HG03139 (cell line): ENCODE results near the gene DTYMK.
"Not testable (repeated sequence)": the region's sequence is repeated elsewhere in the genome, so short reads cannot be mapped to it uniquely, and the experiment has no call there.

Source experiments
- ATAC-seq: cut with Tn5 transposase; IDR thresholded peaks from one replicate; pipeline ENCODE4 v1.9.1; 2021; ENCODE audit not compliant: unreplicated experiment

Gene DTYMK

DNA sequence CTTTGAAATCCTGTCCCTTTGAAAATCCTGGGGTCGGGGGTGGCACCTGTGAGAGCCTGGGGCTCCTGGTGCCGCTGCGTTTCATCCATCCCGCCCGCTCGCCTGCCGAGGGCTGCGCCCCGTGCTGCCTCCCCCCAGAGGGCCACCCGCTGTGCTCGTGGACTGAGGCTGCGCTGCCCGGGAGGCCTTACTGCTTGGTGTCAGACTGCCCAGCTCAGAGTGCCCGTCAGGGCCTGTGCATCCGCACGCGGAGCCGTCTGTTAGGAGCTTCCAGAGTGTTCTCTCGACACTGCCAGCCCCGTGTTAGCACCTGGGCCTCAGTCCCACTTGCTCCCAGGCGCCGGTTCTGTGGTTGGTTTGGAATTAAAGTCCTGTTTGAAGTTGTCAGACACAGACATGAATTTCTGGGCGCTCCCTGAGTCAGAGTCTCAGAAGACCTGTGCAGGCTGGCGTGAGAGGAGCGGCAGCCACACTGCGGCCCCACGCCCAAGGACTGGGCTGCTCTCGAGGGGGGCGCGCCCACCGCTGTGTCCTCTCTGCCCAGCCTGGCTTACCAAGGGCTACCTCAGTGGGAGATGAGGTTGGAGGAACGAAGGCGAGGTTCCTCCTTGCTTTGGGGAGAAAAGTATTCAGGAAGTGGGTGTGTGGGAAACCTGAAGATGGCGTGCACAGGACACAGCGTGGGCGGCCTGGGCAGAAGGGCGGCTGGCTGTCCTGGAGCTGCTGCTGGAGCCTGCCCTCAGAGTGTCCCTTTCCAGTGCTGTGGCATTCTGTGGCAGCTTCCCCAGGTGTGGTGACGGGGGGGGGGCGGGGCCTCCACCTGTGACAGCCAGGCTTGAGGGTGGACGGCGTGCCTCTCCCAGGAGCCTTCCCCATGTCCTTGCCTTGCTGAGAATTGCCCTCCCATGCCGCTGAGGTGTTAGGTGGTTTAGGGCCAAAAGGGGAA lies 14.1 kb downstream of the DTYMK start:
- ATAC-seq: no peak

DNA sequence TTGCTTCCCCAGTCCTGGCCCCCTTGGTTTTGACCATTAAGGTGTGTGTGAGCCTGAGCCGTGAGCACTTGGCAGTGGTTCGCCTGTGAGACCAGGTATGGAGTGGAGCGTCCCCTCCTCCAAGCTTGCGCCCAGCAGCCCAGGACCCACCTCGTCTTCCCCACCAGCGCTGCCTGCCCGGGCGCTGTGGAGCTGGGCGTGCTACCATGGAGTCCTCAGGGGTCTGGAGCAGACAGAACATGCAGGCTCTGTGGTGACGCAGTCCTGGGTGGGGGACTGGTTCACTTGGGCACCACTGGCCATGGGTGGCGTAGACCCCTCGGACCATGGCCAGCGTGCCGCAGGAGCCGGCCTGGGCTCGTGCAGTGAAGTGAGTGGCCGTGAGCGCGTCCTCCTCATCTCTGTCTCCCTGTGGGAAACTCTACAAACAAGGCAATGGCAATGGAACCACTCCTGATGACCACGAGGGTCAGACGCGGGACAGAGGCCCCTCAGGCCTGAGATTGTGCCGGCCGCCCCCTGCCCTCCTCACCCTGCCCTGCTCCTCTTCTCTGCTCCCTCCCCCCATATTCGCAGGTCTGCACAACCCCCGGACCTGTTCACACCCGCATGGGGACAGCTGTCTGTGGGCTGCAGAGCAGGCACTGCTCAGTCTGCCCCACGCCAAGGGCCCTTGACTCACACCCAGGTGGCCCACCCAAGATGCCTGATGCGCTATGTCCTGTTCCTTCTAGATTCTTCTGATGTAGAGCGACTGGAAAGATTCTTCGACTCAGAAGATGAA lies 15.0 kb downstream of the DTYMK start:
- no peak for ATAC-seq

DNA sequence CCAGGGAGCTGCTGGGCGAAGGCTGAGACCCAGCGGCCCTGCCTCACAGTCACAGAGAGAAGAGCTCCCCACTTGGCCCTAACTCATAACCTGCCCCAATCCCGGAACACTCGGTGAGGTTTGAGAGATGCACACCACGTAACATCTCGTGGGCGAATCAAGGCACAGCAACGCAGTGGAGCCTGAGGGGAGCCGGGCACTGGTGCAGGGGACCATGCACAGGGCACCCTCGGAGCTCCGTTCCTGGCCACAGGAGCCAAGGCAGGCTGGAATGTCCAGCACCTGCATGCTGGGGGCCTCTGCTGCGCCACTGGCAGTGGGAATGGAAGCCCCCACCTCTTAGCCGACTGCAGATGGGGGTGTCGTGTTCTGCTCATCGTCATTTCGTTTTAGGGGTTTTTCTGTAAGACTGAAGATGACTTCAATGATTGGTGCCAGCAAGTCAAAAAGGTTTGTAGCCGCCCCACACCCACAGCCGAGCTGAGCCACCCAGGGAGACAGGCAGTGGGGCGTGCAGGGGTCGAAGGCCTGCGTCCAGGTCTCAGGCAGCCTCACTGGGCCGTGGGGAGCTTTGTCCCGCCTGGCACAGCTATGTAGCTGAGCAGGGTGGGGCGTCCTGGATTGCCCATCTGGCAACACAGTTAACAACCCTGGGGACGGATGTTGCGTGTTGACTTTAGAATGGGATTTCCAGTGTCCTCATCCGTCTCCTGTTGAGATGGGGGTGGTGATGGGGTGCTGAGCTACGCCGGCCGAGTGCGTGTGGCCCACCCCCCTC lies 16.1 kb downstream of the DTYMK start:
- no peak for ATAC-seq

DNA sequence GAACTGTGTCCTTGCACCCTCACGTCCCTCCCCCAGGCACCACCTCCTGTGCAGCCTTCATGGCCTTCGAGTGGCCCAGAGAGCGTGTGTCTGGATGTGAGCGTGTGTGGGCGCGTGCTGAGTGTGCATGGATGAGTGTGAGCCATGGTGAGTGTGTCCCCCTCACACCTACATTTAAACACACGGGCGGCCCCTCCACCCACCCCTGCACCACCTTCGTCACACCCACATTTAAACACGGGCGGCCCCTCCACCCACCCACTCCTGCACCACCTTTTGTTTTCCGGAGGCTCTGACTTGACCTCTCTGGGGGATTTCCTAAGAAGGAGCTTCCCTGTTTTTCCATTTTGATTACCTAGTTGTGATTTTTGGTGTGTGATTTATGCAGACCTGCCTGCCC lies 17.8 kb downstream of the DTYMK start:
- no peak for ATAC-seq

DNA sequence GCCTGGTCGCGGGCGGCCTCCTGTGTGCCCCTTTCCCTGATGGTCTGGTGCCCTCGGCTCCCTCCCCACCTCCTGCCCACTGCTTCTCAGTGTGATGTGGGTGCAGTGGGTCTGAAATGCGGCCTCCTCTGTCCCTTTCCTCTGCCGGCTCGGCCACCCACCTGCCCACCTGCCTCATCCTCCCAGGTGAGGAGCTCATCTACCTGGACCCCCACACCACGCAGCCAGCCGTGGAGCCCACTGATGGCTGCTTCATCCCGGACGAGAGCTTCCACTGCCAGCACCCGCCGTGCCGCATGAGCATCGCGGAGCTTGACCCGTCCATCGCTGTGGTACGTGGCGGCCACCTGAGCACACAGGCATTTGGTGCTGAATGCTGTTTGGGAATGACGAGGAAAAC lies 18.3 kb downstream of the DTYMK start:
- no peak for ATAC-seq

DNA sequence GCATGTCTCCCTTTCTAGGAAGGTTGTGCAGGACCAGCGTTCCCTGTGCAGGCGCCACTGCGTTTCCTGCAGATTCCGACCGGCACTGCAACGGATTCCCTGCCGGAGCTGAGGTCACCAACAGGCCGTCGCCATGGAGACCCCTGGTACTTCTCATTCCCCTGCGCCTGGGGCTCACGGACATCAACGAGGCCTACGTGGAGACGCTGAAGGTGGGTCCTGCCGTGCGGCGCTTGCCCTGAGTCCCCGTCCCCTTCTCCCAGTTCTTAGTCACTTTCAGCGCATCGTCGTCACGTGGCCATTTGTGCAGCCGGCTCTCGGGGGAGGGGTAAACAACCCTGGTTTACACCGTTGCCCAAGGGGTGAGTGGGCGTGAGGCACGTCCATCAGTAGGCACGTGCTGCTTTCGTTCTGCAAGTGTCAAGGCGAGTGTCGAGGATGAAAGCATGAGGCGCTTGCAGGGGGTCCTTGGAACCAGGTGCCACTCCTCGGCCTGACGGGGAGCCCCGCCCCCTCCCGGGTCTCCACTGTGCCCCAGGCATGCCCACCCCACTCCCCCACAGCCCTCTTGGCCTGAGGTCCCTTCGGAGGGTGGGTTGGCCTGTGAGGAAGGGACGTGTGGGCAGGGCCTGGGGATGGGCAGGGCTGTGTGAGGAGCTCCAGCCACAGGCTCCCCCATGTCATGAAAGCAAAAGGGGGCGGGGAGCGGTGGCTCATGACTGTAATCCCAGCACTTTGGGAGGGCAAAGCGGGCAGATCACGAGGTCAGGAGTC lies 19.8 kb downstream of the DTYMK start:
- no peak for ATAC-seq

DNA sequence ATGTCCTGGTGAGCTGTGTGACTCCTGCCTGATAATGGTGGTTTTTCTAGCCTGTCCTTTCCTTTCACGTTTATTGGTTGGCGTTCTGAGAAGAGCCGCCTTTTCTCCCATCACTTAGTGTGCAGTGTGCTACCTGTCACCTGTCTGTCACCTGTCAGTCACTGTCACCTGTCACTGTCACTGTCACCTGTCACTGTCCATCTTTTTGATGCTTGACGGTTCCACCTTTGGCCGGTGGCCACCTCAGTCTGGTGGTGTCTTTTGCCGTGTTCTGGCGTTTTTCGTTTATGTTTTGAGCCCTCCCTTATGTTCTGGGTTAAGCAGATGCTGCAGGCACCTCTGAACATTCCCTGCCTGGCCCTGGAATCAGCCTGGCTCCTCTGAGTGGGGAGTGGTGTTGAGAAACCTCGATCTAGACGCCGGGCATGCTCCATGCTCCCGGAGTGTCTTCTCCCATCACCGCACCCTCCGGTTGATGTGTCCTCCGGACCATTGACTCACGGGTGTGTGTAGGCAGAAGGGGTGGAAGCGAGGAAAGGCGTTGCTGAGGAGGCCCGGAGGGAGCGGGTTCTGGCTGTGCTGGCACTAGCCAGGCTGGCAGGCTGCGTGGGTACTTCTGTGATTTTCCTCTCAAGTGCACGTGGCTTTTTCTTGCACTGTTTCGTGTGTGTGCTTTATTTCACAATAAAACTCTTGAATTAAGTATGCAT lies 20.7 kb downstream of the DTYMK start:
- no peak for ATAC-seq

DNA sequence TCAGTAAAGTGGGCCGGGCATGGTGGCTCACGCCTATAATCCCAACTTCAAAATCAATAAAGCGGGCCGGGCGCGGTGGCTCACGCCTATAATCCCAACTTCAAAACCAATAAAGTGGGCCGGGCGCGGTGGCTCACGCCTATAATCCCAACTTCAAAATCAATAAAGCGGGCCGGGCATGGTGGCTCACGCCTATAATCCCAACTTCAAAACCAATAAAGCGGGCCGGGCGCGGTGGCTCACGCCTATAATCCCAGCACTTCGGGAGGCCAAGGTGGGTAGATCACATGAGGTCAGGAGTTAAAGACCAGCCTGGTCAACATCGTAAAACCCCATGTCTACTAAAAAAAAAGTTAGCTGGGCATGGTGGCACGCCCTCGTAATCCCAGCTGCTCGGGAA lies 23.9 kb downstream of the DTYMK start:
- ATAC-seq: not testable (repeated sequence)

DNA sequence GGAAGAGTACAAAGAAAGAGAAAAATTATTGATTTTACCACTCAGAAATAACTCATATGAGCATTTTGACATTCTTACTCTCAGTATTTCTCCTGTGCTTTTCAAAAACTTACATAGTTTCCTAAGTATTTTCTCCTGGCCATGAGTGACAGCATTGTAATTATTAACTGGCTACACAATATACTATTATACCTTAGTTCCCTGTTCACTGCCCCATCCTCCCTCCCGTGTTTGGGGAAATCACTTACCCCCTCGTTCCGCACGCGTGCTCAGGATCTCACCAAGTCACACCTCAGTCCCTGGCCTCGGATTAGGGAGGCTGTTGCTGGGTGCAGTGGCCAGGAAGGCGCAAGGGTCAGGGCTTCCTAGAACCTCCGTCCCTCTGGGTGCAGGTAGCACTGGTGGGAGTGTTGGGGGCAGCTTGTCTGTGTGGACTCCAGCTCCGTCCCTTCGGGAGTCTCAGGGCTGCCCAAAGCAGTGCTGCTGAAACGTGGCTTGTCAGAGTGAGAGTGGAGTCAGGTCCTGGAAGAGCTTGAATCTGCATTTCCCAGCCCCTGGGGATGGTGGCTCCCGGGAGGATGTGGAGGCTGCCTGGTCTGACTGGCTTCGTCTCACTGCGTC lies 25.9 kb downstream of the DTYMK start:
- no peak for ATAC-seq

DNA sequence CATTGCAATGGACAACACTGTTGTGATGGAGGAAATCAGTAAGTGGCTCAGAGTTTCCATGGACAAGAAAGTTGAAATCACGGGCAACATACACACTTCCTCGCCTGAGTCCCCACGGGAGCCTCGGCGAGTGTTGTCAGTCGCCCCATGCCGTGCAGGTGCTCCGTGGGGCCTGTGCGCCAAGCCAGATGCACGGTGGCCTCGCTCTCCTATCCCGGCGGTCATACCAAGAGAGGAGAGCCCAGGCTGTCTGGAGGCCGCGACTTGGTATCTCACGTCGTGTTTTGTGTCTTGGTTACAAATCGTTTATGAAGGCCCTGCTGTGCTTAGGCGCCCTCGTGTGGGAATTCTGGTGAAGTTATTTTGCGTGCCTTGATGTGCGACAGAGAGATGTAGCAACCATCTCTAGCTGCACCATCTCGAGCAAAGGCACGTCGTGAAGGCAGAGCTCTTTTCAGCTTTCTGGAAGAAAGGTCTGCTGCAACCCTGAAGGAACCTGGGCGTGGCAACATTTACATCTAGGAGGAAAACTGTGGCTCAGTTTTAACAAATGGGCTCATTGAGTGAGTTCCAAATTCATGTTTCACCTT lies 27.4 kb downstream of the DTYMK start:
- no peak for ATAC-seq

DNA sequence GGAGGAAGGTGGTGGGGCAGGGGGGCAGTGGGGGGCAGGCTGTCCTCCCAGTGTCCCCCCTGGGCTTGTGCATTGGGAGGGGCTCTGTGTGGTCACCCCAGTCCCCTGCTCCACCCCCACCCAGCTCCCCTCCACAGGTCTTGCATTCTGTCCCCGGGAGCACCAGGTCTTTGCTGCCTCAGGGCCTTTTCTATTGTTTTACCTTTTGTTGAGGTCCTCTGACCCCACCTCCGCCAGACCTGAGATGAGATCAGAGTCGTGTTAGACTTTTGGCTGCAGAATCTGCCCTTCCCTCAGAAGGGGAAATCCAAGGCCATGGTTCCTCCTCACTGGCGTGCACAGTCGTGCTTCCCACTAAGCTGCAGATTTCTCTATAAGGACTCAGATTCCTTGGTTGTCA lies 28.3 kb downstream of the DTYMK start:
- ATAC-seq: no peak

DNA sequence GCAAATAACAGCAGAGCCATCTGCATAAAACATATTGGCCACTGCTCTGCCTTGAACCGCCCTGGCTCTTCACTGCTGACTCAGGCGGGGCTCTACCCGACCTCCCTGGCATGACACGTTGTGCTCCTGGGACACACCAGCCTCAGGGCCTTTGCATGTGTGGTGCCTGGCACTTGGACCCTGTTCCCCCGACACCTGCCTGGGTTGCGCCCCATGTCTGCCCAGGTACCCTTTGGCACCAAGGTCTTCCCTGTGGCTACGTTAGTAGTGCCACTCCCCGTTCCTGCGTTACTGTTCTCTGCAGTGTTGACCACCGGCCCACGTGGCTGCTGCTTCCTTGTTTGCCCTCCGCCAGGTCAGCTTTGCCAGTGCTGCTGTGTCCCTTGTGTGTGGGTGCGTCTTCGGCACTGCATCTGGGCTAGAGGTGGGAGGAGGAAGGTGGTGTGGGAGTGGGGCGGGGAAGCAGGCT lies 28.8 kb downstream of the DTYMK start:
- ATAC-seq: no peak

DNA sequence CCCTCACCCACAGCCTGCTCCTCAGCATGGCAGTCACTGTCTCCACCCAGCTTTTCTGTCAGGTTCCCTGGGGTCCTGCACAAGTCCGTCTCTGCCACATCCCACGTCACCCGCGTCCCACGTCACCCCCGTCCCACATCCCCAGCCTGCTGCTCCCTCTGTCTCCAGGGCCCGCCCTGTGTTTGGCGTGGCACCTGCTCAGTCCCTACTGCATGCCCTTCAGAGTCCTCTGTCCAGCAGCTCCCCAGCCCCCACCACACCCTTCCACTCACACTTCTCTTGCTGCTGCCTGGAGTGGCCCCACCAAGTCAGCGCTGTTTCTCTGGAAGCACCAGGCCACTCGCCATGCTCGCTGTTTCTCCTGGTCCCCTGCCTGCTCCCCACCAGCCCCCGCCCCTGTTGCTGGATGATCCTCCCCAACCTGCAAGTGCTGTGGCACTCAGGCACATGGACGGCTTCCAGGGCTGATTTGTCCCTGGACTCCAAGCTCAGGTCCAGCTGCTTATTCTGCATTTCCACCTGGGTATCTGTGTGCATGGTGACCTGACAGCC lies 30.3 kb downstream of the DTYMK start:
- no peak for ATAC-seq

DNA sequence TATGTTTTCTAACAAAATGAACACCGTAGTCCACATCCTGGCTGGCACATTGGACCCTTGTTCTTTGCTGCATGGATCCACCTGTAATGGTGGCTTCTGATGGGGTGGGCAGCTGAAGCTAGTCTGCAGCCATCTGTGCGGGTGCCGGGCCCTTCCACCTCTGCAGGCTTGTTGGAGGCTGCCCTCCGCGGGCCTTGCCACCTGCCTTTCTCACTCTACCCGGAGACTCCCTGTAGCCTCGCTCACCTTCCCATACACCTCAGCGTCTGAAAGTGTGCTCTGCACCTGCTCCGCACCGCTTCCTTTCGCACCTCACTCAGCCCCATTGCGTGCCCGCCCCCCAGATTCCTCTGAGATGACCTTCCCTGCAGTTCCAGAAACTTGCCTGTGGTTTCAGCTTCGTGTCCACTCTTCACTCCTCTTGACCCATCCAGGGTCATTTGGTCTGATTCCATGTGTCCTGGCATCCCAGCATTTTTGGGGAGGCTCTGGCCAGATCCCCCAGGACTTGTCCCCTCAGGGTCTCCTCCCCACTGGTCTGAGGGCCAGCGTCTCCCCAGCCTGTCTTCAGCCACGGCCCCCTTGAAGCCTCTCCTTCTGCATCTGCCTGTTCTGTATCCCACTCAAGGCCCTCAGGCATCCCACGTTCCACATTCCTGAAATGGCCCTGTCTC lies 31.0 kb downstream of the DTYMK start:
- ATAC-seq: no peak

DNA sequence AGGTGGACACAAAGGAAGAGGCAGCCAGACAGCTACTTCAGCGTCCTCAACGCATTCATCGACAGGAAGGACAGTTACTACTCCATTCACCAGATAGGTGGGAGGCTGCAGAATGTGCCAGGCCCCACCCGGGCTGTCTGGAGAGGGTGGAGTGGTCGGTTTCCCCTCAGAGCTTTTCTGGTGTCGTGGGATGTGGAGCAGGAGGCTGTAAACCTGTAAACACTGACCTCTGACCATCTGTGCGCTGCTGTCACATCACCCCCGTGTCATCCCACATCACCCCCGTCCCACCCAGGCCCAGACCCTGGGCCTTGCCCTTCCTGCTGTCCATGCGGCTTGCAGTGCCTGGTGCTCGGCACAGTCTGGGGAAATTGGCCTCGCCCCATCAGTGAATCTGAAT lies 32.1 kb downstream of the DTYMK start:
- no peak for ATAC-seq

DNA sequence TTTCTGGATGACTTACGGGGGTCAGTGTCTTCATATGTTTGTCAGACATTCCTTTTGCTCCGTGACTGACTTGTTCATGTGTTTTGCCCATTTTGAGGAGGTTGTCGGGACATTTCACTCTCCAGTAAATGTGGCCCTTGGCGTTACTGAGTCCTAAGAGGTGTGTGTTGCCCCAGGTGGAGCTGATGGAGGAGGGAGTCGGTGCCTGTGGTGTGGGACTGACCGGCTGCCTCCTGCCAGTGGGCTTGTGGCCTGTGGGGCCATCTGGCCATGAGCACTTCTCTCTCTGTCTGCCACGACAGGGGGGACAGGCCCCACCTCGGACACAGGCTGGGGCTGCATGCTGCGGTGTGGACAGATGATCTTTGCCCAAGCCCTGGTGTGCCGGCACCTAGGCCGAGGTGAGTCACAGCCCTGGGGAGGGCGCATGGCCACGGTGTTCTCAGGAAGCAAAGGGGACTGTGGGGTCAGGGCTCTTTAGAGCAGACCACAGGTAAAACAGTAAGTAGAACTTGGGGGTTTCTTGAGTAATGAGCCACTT lies 33.3 kb downstream of the DTYMK start:
- ATAC-seq: no peak

DNA sequence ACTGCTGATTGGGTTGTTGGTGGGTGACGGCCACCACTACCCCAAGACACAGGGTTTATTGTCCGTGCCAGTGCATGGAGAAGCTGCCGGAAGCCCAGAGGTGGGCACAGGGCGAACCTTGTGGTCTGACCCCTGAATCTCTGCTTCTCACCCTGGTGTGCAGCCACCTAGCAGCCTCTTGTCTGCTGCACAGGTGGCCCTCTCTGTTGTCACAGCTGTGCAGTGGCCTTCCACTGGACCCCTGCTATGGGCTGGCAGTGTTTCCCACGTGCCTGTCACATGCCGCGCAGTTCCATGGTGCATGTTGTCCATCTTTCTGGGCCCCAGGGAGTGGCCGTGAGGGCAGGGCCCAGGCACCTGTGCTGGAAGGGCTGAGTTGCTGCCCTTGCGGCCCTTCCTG lies 33.9 kb downstream of the DTYMK start:
- no peak for ATAC-seq

DNA sequence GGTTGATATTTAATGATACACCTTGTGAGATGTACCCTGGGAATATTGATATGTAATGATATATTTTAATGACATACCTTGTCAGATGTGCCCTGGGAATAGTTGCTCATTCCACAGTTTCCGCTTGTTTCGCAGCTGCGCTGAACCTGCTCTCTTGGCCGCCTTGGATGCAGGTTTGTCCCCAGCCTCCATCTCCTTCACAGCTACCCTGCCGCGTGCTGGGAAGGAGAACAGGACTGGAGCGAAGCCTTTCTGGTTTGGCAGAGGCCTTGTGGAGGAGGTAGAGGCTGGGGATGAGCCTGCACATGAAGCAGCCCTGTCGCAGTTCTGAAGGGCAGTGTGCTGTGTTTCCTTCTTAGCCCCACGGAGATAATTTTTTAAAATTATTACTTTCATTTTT lies 34.5 kb downstream of the DTYMK start:
- no peak for ATAC-seq
